ENCODE measurements around the gene SLC4A7.

- no peak for TF ChIP-seq POLR2A (IDR thresholded peaks at IDR 0.05)
- TF ChIP-seq CTCF (IDR thresholded peaks at IDR 0.05) = no peak
Observed at GRCh38 chr3:27387625-27388024, 96.6 kb downstream of the SLC4A7 start.
